ENCODE data around the gene PHAX.

DNA sequence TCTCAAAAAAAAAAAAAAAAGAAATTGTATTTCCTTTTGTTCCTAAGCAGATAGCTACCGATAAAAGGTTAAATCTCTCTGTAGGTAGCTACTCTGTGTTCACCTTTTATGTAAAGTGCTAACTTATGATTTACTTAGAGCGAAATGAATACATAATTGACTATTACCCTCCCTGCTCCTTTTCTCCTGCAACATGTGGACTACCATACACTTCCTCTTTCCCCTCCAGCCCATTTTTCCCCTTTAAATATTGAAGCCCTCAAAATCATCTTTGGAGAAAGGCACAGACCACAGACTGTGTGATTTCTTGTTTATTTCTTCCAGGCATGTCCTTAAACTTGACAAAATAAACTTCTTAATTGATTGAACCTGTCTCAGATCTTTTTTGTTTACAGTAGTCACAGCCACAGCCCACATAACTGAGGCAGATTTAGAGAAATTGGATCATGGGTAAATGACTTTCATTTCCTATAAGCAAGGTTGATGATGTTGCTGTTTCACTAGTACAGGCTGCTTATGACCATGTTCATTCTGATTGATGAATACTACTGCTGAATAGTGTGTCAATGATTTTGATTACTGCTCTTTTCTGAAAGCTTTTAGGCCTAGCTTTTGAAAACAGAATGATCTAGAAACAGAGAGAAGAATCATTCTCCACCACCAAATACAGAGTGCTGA, 59.2 kb downstream of the PHAX start:
- TF ChIP-seq, protein P1, sequence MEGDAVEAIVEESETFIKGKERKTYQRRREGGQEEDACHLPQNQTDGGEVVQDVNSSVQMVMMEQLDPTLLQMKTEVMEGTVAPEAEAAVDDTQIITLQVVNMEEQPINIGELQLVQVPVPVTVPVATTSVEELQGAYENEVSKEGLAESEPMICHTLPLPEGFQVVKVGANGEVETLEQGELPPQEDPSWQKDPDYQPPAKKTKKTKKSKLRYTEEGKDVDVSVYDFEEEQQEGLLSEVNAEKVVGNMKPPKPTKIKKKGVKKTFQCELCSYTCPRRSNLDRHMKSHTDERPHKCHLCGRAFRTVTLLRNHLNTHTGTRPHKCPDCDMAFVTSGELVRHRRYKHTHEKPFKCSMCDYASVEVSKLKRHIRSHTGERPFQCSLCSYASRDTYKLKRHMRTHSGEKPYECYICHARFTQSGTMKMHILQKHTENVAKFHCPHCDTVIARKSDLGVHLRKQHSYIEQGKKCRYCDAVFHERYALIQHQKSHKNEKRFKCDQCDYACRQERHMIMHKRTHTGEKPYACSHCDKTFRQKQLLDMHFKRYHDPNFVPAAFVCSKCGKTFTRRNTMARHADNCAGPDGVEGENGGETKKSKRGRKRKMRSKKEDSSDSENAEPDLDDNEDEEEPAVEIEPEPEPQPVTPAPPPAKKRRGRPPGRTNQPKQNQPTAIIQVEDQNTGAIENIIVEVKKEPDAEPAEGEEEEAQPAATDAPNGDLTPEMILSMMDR (IDR thresholded peaks at IDR 0.05): no peak
- TF ChIP-seq POLR2A (IDR thresholded peaks at IDR 0.05): no peak

Data from right lobe of liver (tissue), 4 donors.